ENCODE results near the gene TOX2. TPM values are rescaled to one million over a fixed set of nuclear protein-coding genes. Genes with fewer than 3 reads are reported as not detected.

TOX2 gene
- total RNA-seq, 1 experiment from 2014 or later, result 1.7 TPM

GRCh38 chr20:44008806-44009678, 94.4 kb downstream of the TOX2 start:
- Histone ChIP-seq H4K20me1 (ENCODE audit: control insufficient read depth, insufficient read depth, insufficient read length) (no peaks in the 10 kb centered on the region), H4K8ac (replicated peaks; ENCODE audit: insufficient read length, low read depth, low read length) (no peak overlapping the region), H2BK12ac (ENCODE audit: insufficient read length, low read depth, low read length) (no peak overlapping the region), H2BK15ac (ENCODE audit: low read depth, low read length) (no peak overlapping the region), H4K5ac (ENCODE audit: insufficient read length, low read depth, low read length) (no peak overlapping the region), H3K18ac (ENCODE audit: insufficient read length, low read depth, low read length) (no peak overlapping the region), H3K79me1 (ENCODE audit: insufficient read depth, low read depth, low read length, poor library complexity, severe bottlenecking) (no peaks in the 10 kb centered on the region), H2AK5ac (ENCODE audit: insufficient read length, low read length) (no peak overlapping the region), H3K23me2 (ENCODE audit: insufficient read length, low read depth, low read length, poor library complexity, severe bottlenecking) (no peaks in the 10 kb centered on the region), H3K4me2 (ENCODE audit: insufficient read depth, insufficient read length, low read length) (no peak overlapping the region), H3K9me3 (ENCODE audit: control insufficient read depth, low read depth, low read length) (no peaks in the 10 kb centered on the region), H3K79me2 (ENCODE audit: insufficient read depth, low read length) (no peaks in the 10 kb centered on the region), H3K4me1 (ENCODE audit: insufficient read depth, low read length) (no peaks in the 10 kb centered on the region), H3K4ac (ENCODE audit: low read depth, low read length) (no peak overlapping the region), H2BK120ac (ENCODE audit: low read depth, low read length, poor library complexity, severe bottlenecking) (no peak overlapping the region), H3K23ac (ENCODE audit: insufficient read length, low read depth, low read length) (no peak overlapping the region), H3K27me3 (ENCODE audit: insufficient read depth, low read length) (no peaks in the 10 kb centered on the region), H2BK20ac (ENCODE audit: low read depth, low read length, poor library complexity, severe bottlenecking) (no peak overlapping the region), H2AFZ (ENCODE audit: low read length) (no peak overlapping the region), H3K9ac (ENCODE audit: extremely low read depth, insufficient read length, low read length) (no peak overlapping the region), H3K14ac (ENCODE audit: insufficient read depth, low read length) (no peak overlapping the region), H2BK5ac (ENCODE audit: insufficient read length, low read length) (no peak overlapping the region), H4K91ac (ENCODE audit: insufficient read length, low read depth, low read length) (no peak overlapping the region), H3K27ac (ENCODE audit: insufficient read length, low read depth, low read length) (no peak overlapping the region), H3T11ph (ENCODE audit: low read length) (no peak overlapping the region), H3K56ac (ENCODE audit: insufficient read length, low read depth, low read length) (no peak overlapping the region)
- Mint-ChIP-seq H3K27me3 (ENCODE audit: low read depth) (peaks cover 3% of the 10 kb centered on the region), H3K4me1 (no peaks in the 10 kb centered on the region), H3K4me3 (no peak overlapping the region), H3K36me3 (ENCODE audit: insufficient read depth in 1 of 3, low read depth in 3 of 3) (no peaks in the 10 kb centered on the region), H3K27ac (no peak overlapping the region), H3K9me3 (no peaks in the 10 kb centered on the region)
- TF ChIP-seq CTCF (conservative IDR thresholded peaks at IDR 0.05), result no peak
- no CpG with 5 or more reads among the region's 12 CpGs for WGBS (ENCODE audit: extremely low coverage, insufficient read length, low lambda C conversion rate)
- no peak for DNase-seq
